GM12875 (cell line): ENCODE measurements around the gene NDST1.
"Not testable (repeated sequence)": the region's sequence is repeated elsewhere in the genome, so short reads cannot be mapped to it uniquely, and the experiment has no call there.

Experiments used
- H3K4me3 ChIP-seq: one replicate; pipeline ENCODE4 v1.5.1; 2011; ENCODE audit warnings: low read depth, low read length, control low read depth
- TF ChIP-seq, protein P1 (sequence below): IDR thresholded peaks from 2 replicates; pipeline ENCODE4 v1.5.1; 2011; ENCODE audit warnings: low read depth, mild to moderate bottlenecking, control low read depth, inconsistent platforms, low read length, moderate library complexity, borderline replicate concordance; ENCODE audit not compliant: insufficient read depth

NDST1 gene

GRCh38 chr5:150512368-150512747 is 4.4 kb downstream of the NDST1 start:
- H3K4me3 ChIP-seq = no peak overlapping the region
- TF ChIP-seq, protein P1, sequence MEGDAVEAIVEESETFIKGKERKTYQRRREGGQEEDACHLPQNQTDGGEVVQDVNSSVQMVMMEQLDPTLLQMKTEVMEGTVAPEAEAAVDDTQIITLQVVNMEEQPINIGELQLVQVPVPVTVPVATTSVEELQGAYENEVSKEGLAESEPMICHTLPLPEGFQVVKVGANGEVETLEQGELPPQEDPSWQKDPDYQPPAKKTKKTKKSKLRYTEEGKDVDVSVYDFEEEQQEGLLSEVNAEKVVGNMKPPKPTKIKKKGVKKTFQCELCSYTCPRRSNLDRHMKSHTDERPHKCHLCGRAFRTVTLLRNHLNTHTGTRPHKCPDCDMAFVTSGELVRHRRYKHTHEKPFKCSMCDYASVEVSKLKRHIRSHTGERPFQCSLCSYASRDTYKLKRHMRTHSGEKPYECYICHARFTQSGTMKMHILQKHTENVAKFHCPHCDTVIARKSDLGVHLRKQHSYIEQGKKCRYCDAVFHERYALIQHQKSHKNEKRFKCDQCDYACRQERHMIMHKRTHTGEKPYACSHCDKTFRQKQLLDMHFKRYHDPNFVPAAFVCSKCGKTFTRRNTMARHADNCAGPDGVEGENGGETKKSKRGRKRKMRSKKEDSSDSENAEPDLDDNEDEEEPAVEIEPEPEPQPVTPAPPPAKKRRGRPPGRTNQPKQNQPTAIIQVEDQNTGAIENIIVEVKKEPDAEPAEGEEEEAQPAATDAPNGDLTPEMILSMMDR = no peak

GRCh38 chr5:150513375-150514309 is 5.7 kb downstream of the NDST1 start:
- H3K4me3 ChIP-seq = no peak overlapping the region
- TF ChIP-seq, protein P1 = peak; percentile 41; the same call in 1 of the 2 replicates

DNA sequence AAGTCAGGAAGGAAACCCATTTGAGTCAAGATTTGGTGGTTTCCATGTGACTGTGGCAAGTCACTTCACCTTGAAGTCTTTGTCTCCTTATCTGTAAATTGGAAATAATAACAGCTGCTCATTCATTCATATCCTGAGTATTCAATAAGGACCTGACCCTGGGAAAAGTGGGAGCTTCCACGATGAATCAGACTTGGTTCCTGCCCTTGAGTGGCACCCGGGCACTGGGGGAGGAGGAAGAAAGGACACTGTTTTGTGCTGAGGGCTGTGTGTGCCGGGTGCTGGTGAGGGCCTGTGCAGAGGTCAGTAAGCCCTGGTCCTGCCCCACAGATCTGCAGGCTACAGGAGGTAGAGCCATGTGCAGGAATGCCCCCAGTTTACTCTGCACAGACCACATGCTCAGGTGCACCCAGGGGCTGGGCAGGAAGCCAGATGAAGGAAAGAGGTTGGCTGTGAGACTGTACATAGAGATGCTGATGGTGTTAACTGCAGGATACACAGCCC is 6.8 kb downstream of the NDST1 start:
- H3K4me3 ChIP-seq = no peak overlapping the region
- TF ChIP-seq, protein P1 = no peak

- no peak overlapping the region for H3K4me3 ChIP-seq
- TF ChIP-seq, protein P1 = no peak
Observed at GRCh38 chr5:150515446-150515845, 7.5 kb downstream of the NDST1 start.

DNA sequence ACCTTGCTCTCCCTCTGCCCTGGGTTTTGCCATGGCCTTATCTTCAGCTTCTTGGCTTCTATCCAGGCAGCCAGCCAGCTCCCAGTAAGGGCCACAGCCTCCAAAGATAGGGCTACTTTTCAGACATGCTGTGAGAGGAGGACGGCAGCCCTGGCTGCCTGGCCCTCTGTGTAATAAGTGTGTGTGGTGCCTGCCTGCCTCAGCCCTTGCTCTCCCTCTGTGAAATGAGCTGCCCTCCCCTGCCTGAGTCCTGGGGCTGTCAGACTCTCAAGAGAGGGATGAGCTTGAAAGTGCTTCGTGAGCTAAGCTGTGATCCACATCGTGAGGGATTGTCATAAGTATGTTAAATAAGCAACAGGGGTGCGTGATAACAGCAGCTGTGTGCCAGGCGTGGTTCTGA is 8.1 kb downstream of the NDST1 start:
- TF ChIP-seq, protein P1 = no peak

GRCh38 chr5:150517272-150518152 is 9.6 kb downstream of the NDST1 start:
- TF ChIP-seq, protein P1 = no peak
- no peak overlapping the region for H3K4me3 ChIP-seq

More for the DNA sequence above, 8.1 kb downstream of the NDST1 start:
- no peak overlapping the region for H3K4me3 ChIP-seq

DNA sequence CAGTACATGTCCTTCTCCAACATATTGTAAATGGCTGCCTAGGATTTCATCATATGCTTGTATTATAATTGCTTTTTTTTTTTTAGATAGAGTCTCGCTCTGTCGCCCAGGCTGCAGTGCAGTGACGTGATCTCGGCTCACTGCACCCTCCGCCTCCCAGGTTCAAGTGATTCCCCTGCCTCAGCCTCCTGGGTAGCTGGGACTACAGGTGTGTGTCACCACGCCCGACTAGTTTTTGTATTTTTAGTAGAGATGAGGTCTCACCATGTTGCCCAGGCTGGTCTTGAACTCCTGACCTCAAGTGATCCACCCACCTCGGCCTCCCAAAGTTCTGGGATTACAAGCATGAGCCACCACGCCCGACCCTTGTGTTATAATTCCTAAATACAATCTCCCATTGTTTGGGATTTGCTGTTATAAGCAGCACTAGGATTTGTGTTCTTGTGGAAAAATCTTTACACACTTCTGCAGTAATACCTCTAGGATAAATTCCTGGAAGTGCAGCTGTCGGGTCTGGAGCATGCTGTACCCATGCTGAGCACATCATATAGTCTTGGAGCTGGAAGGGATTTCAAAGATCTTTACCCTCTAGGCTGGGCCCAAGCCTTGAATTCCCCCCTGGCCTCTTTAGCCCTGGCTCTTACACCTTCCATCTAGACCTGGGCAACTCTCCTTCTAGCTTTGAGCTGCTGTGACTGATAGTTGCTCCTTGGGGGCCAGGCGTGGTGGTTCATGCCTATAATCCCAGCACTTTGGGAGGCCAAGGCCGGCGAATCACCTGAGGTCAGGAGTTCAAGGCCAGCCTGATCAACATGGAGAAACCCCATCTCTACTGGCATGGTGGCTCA is 11.0 kb downstream of the NDST1 start:
- not testable (repeated sequence) for H3K4me3 ChIP-seq
